Activated CD4-positive, alpha-beta T cell treated with anti-CD3 and anti-CD28 coated beads, Interleukin-2, amount 50 U/mL, for 24 hours (primary cell): Measurements from ENCODE around the gene RPH3AL.

Experiments
- DNase-seq, 2 donors: peaks; one replicate each; pipeline ENCODE4 v3.0.0-alpha.2; 2020; ENCODE audit warnings: low read depth in 1 of 2, low spot score in 1 of 2

Gene RPH3AL

DNA sequence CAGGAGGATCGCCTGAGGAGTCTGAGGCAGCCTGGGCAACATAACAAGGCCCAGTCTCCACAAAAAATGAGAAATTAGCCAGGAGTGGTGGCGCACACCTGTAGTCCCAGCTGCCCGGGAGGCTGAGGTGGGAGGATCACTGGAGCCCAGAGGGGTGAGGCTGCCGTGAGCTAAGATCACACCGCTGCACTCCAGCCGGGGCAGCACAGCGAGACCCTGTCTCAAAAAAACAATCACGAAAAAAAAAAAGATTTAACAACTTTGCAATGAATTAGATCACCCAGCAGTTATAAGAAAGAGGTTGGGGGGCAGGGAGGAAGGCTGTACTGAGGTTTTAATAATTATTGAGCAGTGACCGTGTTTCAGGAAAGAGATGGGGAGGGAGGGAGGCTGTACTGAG, 49.4 kb downstream of the RPH3AL start:
- no peak for DNase-seq

DNA sequence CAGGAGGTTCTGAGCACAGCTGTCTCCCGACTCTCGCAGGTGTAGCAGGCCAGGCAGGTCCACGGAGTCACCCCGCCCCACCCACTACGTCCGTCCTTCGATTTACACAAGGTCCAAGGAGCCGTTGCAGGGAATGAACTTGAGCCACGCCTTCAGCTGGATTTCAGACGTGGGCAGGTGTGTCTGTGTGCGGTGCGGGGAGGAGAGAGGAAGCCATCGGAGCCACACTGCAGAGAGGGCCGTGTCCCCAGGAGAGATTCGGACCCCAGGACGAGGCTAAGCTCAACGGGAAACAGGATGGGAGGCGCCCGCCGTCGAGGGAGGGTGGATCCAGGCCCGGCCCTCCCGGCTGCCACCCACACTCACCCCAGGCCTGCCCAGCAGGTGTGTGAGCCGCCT, 50.3 kb downstream of the RPH3AL start:
- DNase-seq, result no peak

DNA sequence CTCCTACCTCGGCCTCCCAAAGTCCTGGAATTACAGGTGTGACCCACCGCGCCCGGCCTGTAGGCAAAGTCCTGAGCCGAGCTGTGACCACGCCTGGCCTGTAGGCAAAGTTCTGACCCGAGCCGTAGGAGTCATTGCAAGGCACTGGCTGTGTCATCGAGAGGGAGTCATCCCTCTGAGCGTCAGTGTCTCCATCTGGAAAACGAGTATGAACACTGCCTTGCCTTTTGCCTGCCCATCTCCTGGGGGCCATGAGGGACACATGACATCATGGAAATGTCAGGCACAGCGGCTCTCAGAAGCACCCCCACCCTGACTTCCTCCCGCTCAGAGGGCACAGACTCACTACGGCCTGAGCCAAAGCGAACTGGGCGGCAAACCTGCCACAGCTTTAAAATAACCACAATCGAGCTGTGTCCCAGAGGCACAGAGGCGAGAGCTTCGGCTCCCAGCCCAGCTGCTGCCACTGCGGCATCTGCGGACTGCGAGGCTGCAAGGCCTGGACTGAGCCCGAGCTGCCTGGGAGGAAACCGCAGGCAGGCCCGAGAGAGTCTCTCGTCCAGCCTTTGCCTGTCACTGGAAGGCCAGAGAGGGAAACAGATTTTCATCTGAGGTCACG, 50.8 kb downstream of the RPH3AL start:
- no peak for DNase-seq

DNA sequence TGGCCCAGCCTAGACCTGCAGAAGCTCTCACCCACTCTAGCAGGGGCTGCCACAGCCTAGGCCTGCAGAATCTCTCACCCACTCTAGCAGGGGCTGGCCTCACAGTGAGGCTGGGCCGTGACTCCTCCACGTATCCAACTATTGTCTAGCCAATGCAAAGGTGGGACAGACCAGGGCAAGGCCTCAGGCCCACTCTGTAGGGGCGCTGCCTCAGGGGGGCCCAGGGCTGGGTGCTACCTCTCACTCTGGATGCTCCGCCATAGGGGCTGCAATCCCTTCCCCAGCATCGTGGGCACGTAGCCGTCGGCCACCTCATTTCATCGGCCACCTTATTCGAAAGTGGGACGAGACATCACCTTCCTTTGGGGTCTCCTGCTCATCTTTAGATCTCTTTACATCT, 51.7 kb downstream of the RPH3AL start:
- no peak for DNase-seq

DNA sequence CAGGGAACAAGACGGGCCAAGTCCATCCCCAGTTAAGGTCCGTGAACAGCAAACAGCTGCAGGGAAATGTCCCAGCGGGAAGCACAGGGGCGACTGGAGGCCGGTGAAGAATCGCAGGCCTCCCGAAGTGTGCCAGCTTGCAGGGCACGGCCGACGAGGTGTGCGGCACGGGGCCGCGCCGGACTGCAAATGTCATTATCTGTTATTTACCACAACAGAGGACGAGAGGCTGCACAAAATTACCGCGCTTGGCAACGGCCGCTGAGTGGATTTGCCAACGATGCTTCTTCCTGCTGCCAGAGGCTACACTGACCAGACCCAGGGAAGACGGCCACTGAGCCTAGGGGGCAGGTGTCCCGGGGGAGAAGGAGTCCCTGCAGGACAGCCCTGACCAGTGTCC, 53.1 kb downstream of the RPH3AL start:
- DNase-seq, result no peak

DNA sequence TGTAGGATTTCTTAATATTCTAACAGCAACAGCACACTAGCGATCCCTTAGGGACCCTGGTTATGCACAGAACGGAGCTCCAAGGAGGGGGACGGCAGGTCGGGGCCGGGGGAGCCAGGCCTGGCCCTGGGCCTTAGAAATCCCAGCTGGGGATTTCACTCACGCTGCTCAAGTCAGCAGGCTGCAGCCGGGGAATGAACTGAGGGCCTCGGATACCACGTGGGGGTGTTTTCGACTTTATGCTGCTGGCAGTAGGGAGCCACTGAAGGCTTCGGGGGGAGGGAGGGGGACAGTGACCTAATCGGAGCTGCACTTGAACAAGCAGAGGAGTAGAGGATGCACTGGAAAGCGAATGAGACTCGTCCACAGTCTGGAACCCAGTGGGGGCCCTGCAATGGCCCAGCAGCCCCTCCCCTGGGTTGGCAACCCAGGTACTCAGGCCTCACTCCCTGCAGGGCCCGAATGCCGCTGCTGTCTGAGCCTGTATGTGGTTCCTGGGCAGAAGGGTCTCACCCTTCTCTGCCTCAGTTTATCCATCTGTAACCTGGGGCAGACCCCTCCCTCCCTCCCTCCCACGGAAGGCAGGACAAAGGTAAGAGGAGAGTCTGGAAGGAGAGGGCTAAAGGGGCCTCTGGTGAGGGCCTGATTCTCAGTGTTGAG, 53.7 kb downstream of the RPH3AL start:
- no peak for DNase-seq

DNA sequence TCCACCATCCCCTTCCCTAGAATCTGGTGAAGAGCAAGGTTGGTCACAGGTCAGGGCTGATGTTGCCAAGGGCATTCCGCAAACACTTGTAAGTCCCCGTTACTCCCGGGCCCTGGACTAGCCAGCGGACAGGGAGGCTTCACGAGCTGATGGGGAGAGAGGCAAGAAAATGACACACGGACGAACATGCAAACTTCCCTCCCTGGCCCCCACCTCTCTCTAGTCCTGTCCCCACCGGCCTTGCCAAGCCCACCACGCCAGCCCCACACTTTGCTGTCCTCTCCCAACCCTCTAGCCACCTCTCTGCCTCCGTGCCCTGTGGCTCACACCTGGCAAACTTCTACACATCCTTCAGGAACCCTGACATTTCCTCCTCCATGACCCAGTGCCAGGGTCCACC, 54.8 kb downstream of the RPH3AL start:
- DNase-seq, result no peak

GRCh38 chr17:296906-297690, 55.5 kb downstream of the RPH3AL start:
- no peak for DNase-seq

GRCh38 chr17:296379-296778, 56.2 kb downstream of the RPH3AL start:
- no peak for DNase-seq

DNA sequence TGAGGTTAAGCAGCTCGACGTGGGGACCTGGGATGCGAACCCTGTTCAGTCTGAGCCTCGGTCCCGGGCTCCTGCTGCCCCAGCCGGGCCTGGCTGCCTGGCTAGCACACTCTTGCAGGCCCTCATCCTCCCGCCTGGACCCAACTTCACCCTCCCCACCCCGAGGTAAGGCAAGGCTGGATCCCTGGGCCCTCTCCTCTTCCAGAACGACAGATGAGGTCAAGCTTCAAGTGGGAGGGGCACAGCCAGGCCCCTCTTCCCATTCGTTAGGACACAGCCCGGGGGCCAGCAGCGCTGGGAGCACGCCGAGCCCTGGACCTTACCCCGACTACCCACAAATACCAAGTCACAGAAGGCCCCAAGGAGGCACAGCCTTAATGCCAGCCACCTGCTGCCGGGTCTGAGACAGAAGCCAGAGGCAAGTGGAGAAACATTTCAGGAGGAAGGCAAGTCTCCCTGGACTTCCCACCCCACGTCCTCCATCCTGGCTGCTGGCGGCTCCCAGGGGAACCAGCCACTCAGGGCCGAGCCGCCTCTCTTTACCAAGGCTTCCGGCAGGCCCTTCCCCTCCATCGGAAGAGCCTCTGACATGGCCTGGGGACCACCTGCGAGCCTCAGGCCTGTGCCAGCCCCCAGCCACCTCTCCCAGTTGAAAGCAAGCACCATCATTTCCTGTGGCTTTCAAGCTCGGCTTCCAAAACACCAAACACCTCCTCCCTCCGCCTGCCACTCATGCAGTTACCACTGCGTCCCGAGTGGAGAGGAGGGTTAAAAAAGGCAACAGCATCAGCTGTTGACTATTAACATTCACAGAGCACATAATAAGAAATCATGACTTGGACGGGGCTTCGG, 59.9 kb downstream of the RPH3AL start:
- no peak for DNase-seq

DNA sequence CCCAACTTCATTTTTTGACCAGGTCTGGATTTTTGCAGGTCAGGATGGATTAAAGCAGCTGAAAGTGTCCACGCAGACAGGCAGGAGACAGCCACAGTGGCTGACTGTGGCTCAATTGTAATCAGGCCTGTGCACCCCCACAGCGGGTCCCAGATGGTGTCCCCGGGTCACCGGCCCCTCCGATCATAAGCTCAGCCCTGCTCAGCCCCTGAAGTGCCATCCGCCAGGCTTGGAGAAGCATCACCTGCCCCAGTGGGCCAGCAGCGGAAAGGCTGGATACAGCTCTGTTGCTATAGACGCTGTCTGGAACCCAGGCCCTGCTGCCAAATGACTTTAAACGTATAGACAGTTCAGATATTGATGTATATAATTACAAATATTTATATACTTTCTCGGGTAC, 60.6 kb downstream of the RPH3AL start:
- no peak for DNase-seq

DNA sequence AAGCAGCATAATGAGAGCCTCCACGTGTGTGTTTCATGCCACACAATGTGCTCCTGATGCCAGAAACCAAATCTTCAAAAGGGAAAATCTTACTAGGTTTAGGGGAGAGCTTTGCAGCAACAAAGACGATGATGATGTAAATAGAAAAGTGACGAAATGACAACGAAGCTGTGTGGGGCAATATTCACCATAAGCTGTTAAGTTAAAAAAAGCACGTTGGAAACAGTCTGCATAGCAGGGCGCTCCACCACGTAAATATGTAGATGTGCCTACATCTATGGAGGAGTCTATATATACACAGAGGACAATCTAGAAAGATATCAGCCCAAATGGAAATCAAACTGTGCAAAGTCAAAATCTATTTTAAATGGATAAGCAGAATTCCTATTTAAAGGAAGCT, 61.0 kb downstream of the RPH3AL start:
- DNase-seq, result no peak

GRCh38 chr17:290626-291025, 62.0 kb downstream of the RPH3AL start:
- no peak for DNase-seq

GRCh38 chr17:290121-290521, 62.5 kb downstream of the RPH3AL start:
- DNase-seq, result no peak

DNA sequence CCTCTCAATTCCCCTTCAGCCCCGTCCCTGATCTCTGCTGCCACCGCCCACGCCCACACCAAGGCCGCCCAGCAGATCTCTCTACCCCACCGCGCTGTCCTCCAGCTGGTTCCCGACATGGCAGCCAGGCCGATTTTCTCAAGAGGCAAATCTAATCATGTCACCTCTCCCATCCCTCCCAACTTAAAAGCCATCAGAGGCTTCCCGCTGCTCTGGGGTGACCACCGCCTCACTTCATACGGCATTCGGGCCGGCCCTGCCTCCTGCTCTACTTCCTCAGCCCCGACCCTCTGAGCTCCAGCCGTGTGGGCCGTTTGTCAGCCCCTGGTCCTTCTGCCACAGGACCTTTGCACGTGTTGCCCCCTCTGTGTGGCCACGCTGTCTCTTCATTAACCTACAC, 63.2 kb downstream of the RPH3AL start:
- DNase-seq, result no peak

GRCh38 chr17:288802-289356, 63.7 kb downstream of the RPH3AL start:
- DNase-seq, result no peak

DNA sequence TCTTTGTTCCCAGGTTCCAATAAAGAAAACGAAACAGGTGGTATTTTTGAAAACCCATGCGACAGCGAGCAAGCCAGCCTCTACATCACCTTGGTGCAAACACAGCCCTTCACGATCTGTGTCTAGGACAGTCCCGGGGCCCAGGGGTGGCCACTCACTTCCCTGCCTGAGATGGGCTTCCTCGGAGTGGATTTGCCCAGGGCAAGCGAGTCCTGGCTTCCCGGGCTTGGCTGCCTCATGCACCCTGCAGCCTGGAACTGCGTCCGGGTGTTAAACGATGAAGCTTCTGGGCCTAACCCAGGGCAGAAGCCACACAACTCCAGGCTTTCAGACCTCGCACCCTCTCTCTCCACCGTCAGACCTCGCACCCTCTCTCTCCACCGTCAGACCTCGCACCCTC, 66.0 kb downstream of the RPH3AL start:
- no peak for DNase-seq

- no peak for DNase-seq
Measured at GRCh38 chr17:285751-286422, 66.7 kb downstream of the RPH3AL start.

- no peak for DNase-seq
Measured at GRCh38 chr17:284676-285355, 67.8 kb downstream of the RPH3AL start.
